Breast epithelium (tissue), 3 donors: Measurements from ENCODE around the gene PPP1R1C.

ENCODE experiments used
- POLR2A ChIP-seq: fragments of 450-650 bp; IDR thresholded peaks from one replicate; pipeline ENCODE4 v1.6.1; 2016; ENCODE audit warnings: antibody characterized with exemption, mild to moderate bottlenecking, moderate library complexity
- POLR2AphosphoS5 ChIP-seq, 3 donors: sonication (generic); formaldehyde crosslinking; IDR thresholded peaks; one replicate each; pipeline ENCODE4 v1.6.1; 2017; ENCODE audit warnings: antibody characterized with exemption in 3 of 3
- TF ChIP-seq, protein P1 (sequence below), 3 donors: fragments of 450-650 bp; IDR thresholded peaks; one replicate each; pipeline ENCODE4 v1.5.1; 2016 to 2017; ENCODE audit warnings: antibody characterized with exemption in 3 of 3, mild to moderate bottlenecking in 3 of 3, moderate library complexity in 3 of 3

DNA sequence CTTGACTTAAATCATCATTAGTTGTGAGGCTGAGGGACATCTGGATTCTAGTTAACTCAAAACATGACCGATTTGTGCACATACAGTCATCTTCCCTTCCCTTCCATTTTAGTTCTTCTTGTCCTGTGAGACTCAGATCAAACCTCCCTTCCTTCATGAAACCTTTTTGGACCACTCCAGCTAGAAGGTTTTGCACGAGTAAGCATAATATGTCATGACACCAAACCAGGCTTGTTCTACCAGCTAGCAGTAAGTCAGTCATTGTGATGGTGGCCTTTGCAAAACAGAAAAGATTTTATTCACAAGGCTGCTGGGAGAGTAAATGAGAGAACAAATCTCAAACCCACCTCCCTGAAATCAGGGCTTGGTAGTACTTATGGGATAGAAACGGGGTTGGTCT lies 14.3 kb downstream of the PPP1R1C start:
- TF ChIP-seq, protein P1, sequence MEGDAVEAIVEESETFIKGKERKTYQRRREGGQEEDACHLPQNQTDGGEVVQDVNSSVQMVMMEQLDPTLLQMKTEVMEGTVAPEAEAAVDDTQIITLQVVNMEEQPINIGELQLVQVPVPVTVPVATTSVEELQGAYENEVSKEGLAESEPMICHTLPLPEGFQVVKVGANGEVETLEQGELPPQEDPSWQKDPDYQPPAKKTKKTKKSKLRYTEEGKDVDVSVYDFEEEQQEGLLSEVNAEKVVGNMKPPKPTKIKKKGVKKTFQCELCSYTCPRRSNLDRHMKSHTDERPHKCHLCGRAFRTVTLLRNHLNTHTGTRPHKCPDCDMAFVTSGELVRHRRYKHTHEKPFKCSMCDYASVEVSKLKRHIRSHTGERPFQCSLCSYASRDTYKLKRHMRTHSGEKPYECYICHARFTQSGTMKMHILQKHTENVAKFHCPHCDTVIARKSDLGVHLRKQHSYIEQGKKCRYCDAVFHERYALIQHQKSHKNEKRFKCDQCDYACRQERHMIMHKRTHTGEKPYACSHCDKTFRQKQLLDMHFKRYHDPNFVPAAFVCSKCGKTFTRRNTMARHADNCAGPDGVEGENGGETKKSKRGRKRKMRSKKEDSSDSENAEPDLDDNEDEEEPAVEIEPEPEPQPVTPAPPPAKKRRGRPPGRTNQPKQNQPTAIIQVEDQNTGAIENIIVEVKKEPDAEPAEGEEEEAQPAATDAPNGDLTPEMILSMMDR (IDR thresholded peaks at IDR 0.05), result no peak
- TF ChIP-seq POLR2A, result no peak
- no peak for TF ChIP-seq POLR2AphosphoS5 (IDR thresholded peaks at IDR 0.05)
